Activated CD4-positive, CD25-positive, alpha-beta regulatory T cell treated with anti-CD3 and anti-CD28 coated beads, Interleukin-2, amount 50 U/mL, for 72 hours (primary cell): ENCODE data around the gene PNKP.

ENCODE experiments used
- DNase-seq: peaks from one replicate; pipeline ENCODE4 v3.0.0; 2021

Gene PNKP

GRCh38 chr19:49866933-49867782, at the start of gene PNKP:
Gene PNKP, minus strand, starts transcription at chr19:49867576. Its CDS starts 372 bp downstream, at chr19:49867204.
- peak; percentile 87 for DNase-seq

GRCh38 chr19:49915271-49915670, 47.9 kb upstream of the PNKP start:
- no peak for DNase-seq

- no peak for DNase-seq
Measured at GRCh38 chr19:49913720-49914119, 46.3 kb upstream of the PNKP start.

- no peak for DNase-seq
Measured at GRCh38 chr19:49912965-49913685, 45.7 kb upstream of the PNKP start.

- no peak for DNase-seq
Measured at GRCh38 chr19:49911381-49912145, 44.2 kb upstream of the PNKP start.

- DNase-seq, result no peak
Measured at GRCh38 chr19:49910179-49910578, 42.8 kb upstream of the PNKP start.

- no peak for DNase-seq
Measured at GRCh38 chr19:49908480-49909420, 41.4 kb upstream of the PNKP start.

GRCh38 chr19:49907745-49908446, 40.5 kb upstream of the PNKP start:
- no peak for DNase-seq

- no peak for DNase-seq
Measured at GRCh38 chr19:49906879-49907564, 39.6 kb upstream of the PNKP start.

GRCh38 chr19:49904136-49904535, 36.8 kb upstream of the PNKP start:
- no peak for DNase-seq

GRCh38 chr19:49896863-49897621, 29.7 kb upstream of the PNKP start, which contains the start of gene IL4I1:
Gene IL4I1, minus strand, starts transcription at chr19:49896887. Its CDS starts 727 bp downstream, at chr19:49896160.
- DNase-seq, result peak; percentile 64

GRCh38 chr19:49895566-49896297, 28.4 kb upstream of the PNKP start:
- no peak for DNase-seq

- DNase-seq, result peak; percentile 50
Measured at GRCh38 chr19:49894879-49895565, 27.6 kb upstream of the PNKP start.

- DNase-seq, result no peak
Measured at GRCh38 chr19:49894011-49894664, 26.8 kb upstream of the PNKP start.

GRCh38 chr19:49892716-49893115, 25.3 kb upstream of the PNKP start:
- DNase-seq, result no peak

GRCh38 chr19:49891393-49891792, 24.0 kb upstream of the PNKP start:
- no peak for DNase-seq

- peak; percentile 57 for DNase-seq
Measured at GRCh38 chr19:49890349-49891311, 23.3 kb upstream of the PNKP start.
